Frontal cortex (tissue), 4 donors: Measurements from ENCODE around the gene VTI1A. TPM values are rescaled to one million over a fixed set of nuclear protein-coding genes. Genes with fewer than 3 reads are reported as not detected.
"Not testable (repeated sequence)": the region's sequence is repeated elsewhere in the genome, so short reads cannot be mapped to it uniquely, and the experiment has no call there.

ENCODE experiments used
- DNase-seq, 2 donors: peaks; one replicate each; pipeline ENCODE4 v3.0.0; 2012; ENCODE audit warnings: low spot score in 2 of 2
- FAIRE-seq: peaks from 2 replicates; lab custom pipeline; 2012; peaks lifted over from hg19 to GRCh38; lab: Jason Lieb, UNC
- total RNA-seq: library from RNA; depleted of rRNA; stranded (reverse); fragments of >200 nt; gene quantifications from one replicate; pipeline ENCODE4 v1.2.3, GENCODE V29; 2014
- donor health status: control.
- donor health status: control.
- donor health status: control.

The VTI1A gene
- total RNA-seq, 1 donor from 2014 or later, result 48.1 TPM

DNA sequence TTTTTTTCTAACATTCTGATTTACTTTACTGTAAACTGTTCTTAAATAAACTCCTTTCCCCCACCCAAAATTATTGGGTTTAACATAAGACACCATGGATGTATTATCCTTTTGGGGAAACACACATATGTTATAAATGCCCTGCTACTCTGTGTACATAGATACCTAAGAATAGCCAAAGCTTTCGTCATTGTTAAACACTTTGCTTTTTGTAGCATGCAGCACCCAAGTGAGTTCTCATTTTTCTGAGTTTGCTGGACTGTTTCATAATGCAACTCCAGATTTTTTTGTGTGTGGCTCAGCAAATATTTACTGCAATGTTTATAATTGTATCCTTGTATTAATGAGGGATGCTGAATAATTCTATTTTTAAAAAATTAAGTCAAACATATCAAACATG is 86.9 kb downstream of the VTI1A start:
- FAIRE-seq, result no peak
- no peak for DNase-seq

DNA sequence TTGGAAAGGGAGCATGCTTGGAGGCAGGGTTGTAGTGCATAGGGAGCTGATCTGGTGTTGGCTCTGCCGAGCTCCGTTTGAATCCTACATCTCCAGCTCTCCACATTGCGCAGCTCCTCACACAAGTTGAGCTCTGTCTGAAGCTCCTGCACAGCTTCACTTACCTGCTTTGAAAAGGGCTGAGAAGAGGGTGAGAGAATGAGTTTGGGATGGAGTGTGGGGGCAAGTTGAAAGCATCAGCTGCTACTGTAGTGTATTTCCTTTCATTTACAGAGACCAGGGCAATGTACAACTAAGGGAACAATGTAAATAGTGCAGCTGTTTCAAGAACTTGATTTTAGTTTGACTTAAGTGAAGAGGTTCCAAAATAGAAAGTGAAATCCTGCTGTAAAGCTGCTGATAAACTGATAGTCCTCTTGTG is 88.5 kb downstream of the VTI1A start:
- FAIRE-seq (no peak), DNase-seq (no peak)

- DNase-seq (no peak), FAIRE-seq (no peak)
Measured at GRCh38 chr10:112536663-112537062, 89.6 kb downstream of the VTI1A start.

- FAIRE-seq (no peak), DNase-seq (no peak)
Measured at GRCh38 chr10:112538168-112538567, 91.2 kb downstream of the VTI1A start.

DNA sequence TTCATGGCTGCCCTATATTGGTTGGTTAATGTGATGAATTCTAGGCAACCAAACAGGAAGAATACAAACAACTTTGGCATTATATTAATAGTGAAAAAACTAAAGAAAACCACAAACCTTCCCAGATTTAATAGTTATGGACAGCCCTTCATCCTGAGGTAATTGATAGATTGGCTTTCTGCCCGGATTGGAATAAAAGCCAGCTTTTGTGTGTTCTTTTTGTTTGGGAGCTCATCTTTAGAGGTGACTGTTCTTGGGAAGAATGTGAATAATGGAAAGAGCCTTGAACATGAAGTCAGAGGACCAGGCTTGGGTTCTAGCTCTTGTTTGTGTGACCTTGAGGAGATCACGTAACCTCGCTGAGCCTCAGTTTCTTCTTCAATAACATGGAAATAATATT is 92.3 kb downstream of the VTI1A start:
- DNase-seq (no peak), FAIRE-seq (no peak)

GRCh38 chr10:112542823-112543222 is 95.8 kb downstream of the VTI1A start:
- not testable (repeated sequence) for FAIRE-seq, DNase-seq

GRCh38 chr10:112546474-112546873 is 99.5 kb downstream of the VTI1A start:
- FAIRE-seq, result no peak
- DNase-seq, result no peak

- no peak for FAIRE-seq
Measured at GRCh38 chr10:112548535-112549276, 101.7 kb downstream of the VTI1A start.

GRCh38 chr10:112552593-112553110 is 105.6 kb downstream of the VTI1A start:
- no peak for DNase-seq
- no peak for FAIRE-seq

More at GRCh38 chr10:112548535-112549276, 101.7 kb downstream of the VTI1A start:
- no peak for DNase-seq

GRCh38 chr10:112553315-112553714 is 106.3 kb downstream of the VTI1A start:
- no peak for DNase-seq
- no peak for FAIRE-seq

GRCh38 chr10:112554263-112554662 is 107.2 kb downstream of the VTI1A start:
- FAIRE-seq (no peak), DNase-seq (no peak)

DNA sequence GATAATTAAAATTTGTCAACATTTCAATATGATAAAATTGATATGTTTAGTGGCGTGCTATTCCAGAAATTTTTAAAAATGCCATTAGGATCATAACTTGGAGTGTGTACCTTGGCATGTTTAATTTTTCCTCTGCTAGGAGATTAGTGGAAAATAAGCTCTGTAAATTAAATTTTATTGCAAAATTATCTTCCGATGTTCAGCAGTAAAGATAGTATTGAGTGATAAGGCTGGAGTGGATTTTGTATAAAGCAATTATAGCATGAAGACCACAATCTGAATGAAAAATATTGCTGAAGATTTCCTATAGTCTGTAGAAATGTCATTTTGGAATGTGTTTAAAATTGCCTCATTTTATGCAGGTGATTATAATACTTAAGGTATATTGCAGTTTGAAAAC is 110.2 kb downstream of the VTI1A start:
- FAIRE-seq (no peak), DNase-seq (no peak)

GRCh38 chr10:112558476-112559142 is 111.6 kb downstream of the VTI1A start:
- DNase-seq (no peak), FAIRE-seq (no peak)

GRCh38 chr10:112559349-112559748 is 112.3 kb downstream of the VTI1A start:
- FAIRE-seq, result no peak
- DNase-seq, result no peak

- no peak for FAIRE-seq
- no peak for DNase-seq
Measured at GRCh38 chr10:112562122-112562521, 115.1 kb downstream of the VTI1A start.

DNA sequence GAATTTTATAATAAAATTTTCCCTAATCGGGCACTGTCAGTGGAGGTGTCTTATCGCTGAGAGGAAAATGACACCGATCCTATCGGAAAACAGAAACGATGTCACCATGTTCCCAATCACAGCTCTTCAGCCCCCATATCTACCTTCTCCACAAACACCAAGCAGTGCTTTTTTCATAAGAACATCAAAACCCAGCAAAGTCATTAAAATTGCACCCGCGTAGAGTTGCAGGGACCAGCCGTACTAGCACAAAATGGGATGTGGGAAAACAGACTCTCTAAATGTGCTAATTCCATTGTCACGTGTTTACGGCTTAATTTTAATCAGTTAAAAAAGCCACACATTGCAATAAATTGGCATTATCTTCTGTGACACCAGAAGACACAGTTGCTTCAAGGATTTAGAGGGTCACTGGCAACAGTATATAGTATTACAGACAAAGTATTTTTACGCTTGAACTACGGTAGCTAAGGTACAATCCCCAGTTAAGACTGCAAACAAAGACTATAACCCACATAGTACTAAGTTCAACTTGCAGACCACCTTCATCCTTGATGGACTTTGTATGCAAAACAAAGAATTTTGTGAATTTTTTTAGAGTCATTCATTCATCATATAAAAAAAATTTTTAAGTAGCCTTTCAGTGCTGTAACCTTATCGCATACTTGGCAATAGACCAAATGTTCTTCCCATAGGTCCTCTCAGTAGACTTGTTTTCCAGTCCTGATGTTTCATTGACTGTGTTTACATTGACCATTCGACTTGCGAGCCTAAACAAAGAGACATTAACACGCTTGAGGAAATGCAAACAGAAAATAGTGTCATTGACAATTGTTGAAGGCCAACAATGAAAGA is 116.0 kb downstream of the VTI1A start:
- DNase-seq (no peak), FAIRE-seq (no peak)

DNA sequence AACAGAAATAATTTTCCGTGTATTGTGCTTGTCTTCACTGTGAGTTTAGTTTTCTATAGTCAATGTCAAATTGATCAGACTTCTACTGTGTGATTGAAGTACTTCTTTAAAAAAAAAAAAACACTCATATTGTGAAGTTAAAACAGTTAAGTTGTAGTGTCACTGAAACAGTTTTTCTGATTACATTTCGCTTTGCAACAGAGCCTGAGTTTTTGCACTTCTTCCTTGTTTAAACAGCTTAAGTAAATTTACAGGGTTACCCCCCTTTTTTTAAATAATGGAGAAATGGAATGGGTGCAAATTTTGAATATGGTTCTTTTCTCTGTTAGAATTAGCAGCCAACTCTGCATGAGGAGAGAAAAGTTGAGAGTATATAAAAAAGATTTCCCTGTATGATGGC is 117.3 kb downstream of the VTI1A start:
- FAIRE-seq (no peak), DNase-seq (no peak)

DNA sequence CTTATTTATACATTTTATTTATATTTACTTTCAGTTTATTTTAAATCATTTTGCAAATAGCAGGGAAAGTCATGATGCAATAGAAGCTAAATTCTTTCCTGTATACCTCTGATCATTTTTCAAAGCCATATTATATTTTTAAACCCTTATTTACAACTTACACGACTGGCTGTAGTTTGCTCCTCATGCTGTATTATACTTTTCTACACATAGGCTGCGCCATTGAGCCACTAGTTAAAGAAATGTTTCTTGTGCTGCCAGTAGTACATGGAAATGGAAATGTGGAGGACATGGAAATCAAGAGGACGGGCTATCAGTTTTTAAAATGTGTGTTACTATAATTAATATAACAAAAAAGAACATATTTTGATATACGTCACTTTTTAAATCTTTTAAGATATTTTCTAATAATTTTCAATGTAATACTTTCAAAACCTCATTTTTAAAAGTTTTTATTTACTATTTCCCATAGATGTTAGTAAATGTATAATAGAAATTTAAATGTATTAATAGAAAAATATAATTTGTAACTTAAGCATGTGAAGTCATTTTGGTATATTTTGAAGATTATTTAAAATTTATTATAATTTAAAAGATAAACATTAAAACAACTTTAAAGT is 118.5 kb downstream of the VTI1A start:
- DNase-seq, result peak; percentile 11 to 12
- FAIRE-seq, result peak; percentile 98

GRCh38 chr10:112570585-112570984 is 123.6 kb downstream of the VTI1A start:
- FAIRE-seq, result no peak

GRCh38 chr10:112579578-112579977 is 132.6 kb downstream of the VTI1A start:
- DNase-seq (no peak), FAIRE-seq (no peak)

More at GRCh38 chr10:112570585-112570984, 123.6 kb downstream of the VTI1A start:
- no peak for DNase-seq
